ENCODE measurements around the gene CHDH. TPM values are rescaled to one million over a fixed set of nuclear protein-coding genes. Genes with fewer than 3 reads are reported as not detected.

The CHDH gene
- total RNA-seq, 1 donor from 2014 or later, result 17.7 TPM

DNA sequence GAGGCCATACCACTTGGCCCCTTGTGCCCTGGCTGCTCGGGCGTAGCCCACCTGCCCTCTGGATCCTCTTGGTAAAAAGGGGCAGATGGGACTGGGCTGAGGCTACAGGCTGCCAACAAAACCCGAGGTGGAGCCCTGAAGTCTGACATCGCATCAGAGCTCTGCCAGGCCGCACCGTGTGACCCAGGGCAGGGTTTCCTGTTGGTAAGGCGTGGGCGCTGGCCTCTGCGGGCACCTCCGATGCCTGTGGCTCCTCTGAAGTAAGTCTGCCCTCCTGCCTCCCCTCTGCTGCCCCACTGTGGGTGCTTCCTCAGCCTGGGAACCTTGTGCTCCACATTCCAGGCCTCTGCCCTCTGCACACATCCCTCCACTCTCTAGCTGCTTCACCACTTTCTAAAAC lies 8.9 kb downstream of the CHDH start:
- no peak for DNase-seq (ENCODE audit: low spot score, unreplicated experiment)

DNA sequence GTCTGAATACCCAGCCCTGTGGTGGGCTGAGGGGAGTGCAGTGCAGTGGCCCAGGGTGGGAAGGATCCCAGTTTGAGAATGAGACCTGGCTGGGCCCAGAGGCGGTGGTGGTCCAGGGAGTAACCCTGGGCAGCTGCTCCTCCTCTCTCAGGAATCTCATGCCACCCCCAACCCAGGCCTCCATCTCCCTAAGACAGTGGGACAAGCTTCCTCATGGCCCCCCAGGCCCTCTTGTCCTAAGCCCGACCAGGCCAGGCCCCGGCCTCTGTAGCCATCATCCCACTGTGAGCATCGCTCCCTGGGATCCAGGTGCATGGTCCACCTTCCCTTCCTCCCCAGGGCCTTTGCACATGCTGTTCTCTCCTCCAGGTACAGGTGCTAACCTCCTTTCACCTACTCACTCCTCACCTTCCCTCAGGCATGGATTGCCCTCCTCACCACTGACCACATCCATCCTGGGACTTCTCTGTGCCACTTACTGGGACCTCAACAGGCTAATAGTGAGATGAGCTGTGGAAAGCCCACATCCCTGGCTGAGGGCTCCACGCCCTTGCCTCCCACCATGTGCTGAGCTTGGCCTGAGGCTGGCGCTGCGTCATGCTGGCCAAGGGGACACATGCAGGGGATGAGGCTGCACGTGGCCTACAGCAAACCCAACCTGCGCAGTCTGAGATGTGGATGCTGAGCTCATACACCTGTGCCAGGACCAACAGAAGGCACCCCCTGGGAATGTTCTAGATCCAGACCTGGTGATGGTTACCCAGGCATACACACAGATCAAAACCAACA lies 9.9 kb downstream of the CHDH start:
- no peak for DNase-seq (ENCODE audit: low spot score, unreplicated experiment)
- no peaks in the 10 kb centered on the region for H3K27me3 Mint-ChIP-seq
- no peak overlapping the region for H3K4me3 Mint-ChIP-seq (ENCODE audit: low read depth)
- H3K9me3 Mint-ChIP-seq (ENCODE audit: low read depth), result no peaks in the 10 kb centered on the region
- H3K4me1 Mint-ChIP-seq (ENCODE audit: low read depth), result peaks cover 6% of the 10 kb centered on the region
- H3K36me3 Mint-ChIP-seq (ENCODE audit: insufficient read depth), result peaks cover 23% of the 10 kb centered on the region
- TF ChIP-seq, protein P1, sequence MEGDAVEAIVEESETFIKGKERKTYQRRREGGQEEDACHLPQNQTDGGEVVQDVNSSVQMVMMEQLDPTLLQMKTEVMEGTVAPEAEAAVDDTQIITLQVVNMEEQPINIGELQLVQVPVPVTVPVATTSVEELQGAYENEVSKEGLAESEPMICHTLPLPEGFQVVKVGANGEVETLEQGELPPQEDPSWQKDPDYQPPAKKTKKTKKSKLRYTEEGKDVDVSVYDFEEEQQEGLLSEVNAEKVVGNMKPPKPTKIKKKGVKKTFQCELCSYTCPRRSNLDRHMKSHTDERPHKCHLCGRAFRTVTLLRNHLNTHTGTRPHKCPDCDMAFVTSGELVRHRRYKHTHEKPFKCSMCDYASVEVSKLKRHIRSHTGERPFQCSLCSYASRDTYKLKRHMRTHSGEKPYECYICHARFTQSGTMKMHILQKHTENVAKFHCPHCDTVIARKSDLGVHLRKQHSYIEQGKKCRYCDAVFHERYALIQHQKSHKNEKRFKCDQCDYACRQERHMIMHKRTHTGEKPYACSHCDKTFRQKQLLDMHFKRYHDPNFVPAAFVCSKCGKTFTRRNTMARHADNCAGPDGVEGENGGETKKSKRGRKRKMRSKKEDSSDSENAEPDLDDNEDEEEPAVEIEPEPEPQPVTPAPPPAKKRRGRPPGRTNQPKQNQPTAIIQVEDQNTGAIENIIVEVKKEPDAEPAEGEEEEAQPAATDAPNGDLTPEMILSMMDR (IDR thresholded peaks at IDR 0.05; ENCODE audit: unreplicated experiment), result no peak
- H3K27ac Mint-ChIP-seq, result no peak overlapping the region

More for the DNA sequence above, 8.9 kb downstream of the CHDH start:
- peaks cover 9% of the 10 kb centered on the region for H3K4me1 Mint-ChIP-seq (ENCODE audit: low read depth)
- no peak overlapping the region for H3K27ac Mint-ChIP-seq
- no peak overlapping the region for H3K4me3 Mint-ChIP-seq (ENCODE audit: low read depth)
- TF ChIP-seq, protein P1 (IDR thresholded peaks at IDR 0.05; ENCODE audit: unreplicated experiment), result no peak
- no peaks in the 10 kb centered on the region for H3K9me3 Mint-ChIP-seq (ENCODE audit: low read depth)
- H3K27me3 Mint-ChIP-seq, result no peaks in the 10 kb centered on the region
- peaks cover 23% of the 10 kb centered on the region for H3K36me3 Mint-ChIP-seq (ENCODE audit: insufficient read depth)

DNA sequence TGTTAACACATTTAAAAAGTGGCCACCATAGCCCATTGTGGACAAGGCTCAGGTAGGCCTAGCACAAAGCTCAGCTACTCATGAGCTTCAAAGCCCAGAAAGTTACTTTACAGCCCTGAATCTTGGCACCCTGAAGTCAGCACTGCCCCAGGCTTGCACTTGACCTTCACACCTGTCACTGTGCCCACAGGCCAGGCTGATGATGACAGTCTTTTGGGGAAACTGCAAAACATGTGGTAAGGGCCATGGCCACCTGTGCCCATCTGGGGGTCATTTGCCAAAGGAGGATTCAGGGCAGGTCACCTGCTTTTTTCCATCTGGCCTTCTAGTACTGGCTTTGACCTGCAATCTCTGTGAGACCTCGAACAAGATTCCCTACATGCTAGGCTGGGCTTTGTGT lies 11.0 kb downstream of the CHDH start:
- no peak for DNase-seq (ENCODE audit: low spot score, unreplicated experiment)
- H3K9me3 Mint-ChIP-seq (ENCODE audit: low read depth), result no peaks in the 10 kb centered on the region
- peaks cover 7% of the 10 kb centered on the region for H3K4me1 Mint-ChIP-seq (ENCODE audit: low read depth)
- TF ChIP-seq, protein P1 (IDR thresholded peaks at IDR 0.05; ENCODE audit: unreplicated experiment), result no peak
- H3K27ac Mint-ChIP-seq, result no peak overlapping the region
- peaks cover 25% of the 10 kb centered on the region for H3K36me3 Mint-ChIP-seq (ENCODE audit: insufficient read depth)
- no peak overlapping the region for H3K4me3 Mint-ChIP-seq (ENCODE audit: low read depth)
- no peaks in the 10 kb centered on the region for H3K27me3 Mint-ChIP-seq

DNA sequence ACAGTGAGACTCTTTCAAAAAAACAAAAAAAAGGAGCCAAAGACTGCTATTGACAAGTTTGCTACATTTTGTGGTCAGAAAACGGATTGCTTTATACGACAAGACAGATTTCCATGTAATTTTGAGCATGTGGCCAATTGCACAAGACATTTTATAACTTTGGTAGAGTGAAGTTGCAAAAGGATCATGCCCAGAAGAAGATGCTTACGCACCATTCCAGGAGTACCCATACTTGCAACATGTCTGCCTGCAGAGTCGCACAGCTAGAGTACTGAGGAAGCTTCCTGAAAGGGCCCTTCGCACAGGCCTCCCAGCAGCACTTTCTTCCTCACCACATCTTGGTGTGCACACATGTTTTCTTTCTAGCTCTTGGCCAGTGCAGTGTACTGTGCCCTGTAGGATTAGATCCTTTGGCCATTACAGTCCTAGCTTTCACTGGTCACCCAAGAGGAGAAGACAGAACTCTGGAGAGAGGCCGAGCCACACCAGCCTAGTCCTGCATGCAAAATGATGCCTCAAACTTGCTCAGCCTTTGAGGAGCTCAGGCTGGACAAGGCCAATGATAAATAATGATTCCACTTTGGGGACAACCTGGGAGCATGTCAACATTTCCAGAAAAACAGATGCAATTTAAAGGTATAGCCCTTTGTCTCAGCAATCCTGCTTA lies 11.7 kb downstream of the CHDH start:
- DNase-seq (ENCODE audit: low spot score, unreplicated experiment), result no peak
- Mint-ChIP-seq H3K4me3 (ENCODE audit: low read depth) (no peak overlapping the region), H3K27ac (no peak overlapping the region), H3K36me3 (ENCODE audit: insufficient read depth) (peaks cover 23% of the 10 kb centered on the region), H3K9me3 (ENCODE audit: low read depth) (no peaks in the 10 kb centered on the region), H3K4me1 (ENCODE audit: low read depth) (peaks cover 7% of the 10 kb centered on the region), H3K27me3 (no peaks in the 10 kb centered on the region)
- TF ChIP-seq, protein P1 (IDR thresholded peaks at IDR 0.05; ENCODE audit: unreplicated experiment), result no peak

DNA sequence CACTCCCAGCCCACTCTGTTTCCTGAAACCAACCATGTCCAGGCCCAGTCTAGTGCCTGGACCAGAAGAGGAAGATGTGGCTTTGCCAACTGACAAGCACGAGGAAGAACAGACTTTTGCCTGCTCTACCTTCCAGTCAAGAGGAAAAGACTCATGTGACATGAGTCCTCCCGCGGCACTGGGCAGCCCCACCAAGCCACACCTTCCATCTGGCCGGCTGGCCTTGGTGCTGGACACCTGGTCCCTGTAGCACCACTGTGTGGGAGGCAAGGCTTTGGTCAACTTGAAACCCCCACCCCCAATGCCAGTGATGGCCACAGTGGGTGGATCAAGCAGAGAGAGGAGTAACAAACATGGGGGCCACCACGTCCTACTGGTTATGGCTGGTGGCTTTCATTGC lies 12.5 kb downstream of the CHDH start:
- no peak for DNase-seq (ENCODE audit: low spot score, unreplicated experiment)
- Mint-ChIP-seq H3K4me3 (ENCODE audit: low read depth) (no peak overlapping the region), H3K4me1 (ENCODE audit: low read depth) (peaks cover 7% of the 10 kb centered on the region), H3K9me3 (ENCODE audit: low read depth) (no peaks in the 10 kb centered on the region), H3K36me3 (ENCODE audit: insufficient read depth) (peaks cover 22% of the 10 kb centered on the region), H3K27ac (no peak overlapping the region), H3K27me3 (no peaks in the 10 kb centered on the region)
- TF ChIP-seq, protein P1 (IDR thresholded peaks at IDR 0.05; ENCODE audit: unreplicated experiment), result no peak

All from progenitor cell of endocrine pancreas (in vitro differentiated cells).